Fibroblast of villous mesenchyme (primary cell): ENCODE measurements around the gene POLE. TPM values are rescaled to one million over a fixed set of nuclear protein-coding genes. Genes with fewer than 3 reads are reported as not detected.
"Not testable (repeated sequence)": the region's sequence is repeated elsewhere in the genome, so short reads cannot be mapped to it uniquely, and the experiment has no call there.

Source experiments
- DNase-seq: peaks from one replicate; pipeline ENCODE4 v3.0.0-alpha.2; 2010; ENCODE audit warnings: low read depth
- H3K4me3 ChIP-seq: 2 replicates; pipeline ENCODE4 v1.5.1; 2011; ENCODE audit warnings: low read depth, mild to moderate bottlenecking, low read length
- total RNA-seq: library from RNA; depleted of rRNA; stranded (reverse); fragments of >200 nt; gene quantifications from 2 replicates; pipeline ENCODE4 v1.2.3, GENCODE V29; 2012
- TF ChIP-seq, protein P1 (sequence below): IDR thresholded peaks from 2 replicates; pipeline ENCODE4 v1.5.1; 2012; ENCODE audit warnings: low read depth, mild to moderate bottlenecking, low read length; ENCODE audit not compliant: insufficient read depth

The POLE gene
- total RNA-seq, 1 donor: 26.3 TPM

GRCh38 chr12:132700212-132700822, 13.2 kb upstream of the POLE start:
- DNase-seq: peak; percentile 81
- no peak overlapping the region for H3K4me3 ChIP-seq
- TF ChIP-seq, protein P1, sequence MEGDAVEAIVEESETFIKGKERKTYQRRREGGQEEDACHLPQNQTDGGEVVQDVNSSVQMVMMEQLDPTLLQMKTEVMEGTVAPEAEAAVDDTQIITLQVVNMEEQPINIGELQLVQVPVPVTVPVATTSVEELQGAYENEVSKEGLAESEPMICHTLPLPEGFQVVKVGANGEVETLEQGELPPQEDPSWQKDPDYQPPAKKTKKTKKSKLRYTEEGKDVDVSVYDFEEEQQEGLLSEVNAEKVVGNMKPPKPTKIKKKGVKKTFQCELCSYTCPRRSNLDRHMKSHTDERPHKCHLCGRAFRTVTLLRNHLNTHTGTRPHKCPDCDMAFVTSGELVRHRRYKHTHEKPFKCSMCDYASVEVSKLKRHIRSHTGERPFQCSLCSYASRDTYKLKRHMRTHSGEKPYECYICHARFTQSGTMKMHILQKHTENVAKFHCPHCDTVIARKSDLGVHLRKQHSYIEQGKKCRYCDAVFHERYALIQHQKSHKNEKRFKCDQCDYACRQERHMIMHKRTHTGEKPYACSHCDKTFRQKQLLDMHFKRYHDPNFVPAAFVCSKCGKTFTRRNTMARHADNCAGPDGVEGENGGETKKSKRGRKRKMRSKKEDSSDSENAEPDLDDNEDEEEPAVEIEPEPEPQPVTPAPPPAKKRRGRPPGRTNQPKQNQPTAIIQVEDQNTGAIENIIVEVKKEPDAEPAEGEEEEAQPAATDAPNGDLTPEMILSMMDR: no peak

DNA sequence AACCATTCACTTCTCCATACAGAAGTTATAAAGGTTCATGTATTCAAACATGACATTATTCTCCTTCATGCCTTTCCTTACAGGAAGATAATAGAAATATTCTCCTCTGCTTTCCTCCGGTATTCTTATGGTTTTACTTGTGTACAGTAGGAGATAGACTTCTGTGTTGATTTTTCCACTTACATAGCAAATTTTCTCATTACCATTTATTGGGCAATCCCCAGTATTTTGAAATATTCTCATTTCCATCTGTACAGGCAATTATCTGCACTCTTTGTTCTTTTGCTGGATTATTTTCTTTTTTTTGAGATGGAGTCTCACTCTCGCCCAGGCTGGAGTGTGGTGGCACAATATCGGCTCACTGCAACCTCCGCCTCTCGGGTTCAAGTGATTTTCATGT, 11.2 kb upstream of the POLE start:
- TF ChIP-seq, protein P1: no peak
- DNase-seq: no peak
- no peak overlapping the region for H3K4me3 ChIP-seq

DNA sequence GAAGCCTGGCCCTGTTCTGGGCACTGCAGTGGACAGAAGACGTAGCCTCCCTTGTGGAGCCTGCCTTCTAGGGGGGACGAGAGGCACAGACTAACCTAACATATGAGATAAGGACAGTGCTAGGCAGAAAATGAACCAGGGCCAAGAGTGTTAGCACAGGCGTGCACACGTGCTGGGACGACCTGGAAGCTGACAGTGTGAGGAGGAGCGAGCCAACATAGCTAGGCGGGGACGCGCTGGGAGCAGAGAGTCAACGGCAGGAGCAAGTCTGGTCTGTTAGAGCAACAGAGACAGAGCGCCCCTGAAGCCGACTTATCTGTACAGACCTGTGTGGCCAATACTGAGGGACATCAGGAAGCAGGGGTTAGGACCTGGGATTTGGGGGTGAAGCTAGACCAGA, 8.3 kb upstream of the POLE start:
- DNase-seq: no peak
- TF ChIP-seq, protein P1: no peak
- H3K4me3 ChIP-seq: no peak overlapping the region

DNA sequence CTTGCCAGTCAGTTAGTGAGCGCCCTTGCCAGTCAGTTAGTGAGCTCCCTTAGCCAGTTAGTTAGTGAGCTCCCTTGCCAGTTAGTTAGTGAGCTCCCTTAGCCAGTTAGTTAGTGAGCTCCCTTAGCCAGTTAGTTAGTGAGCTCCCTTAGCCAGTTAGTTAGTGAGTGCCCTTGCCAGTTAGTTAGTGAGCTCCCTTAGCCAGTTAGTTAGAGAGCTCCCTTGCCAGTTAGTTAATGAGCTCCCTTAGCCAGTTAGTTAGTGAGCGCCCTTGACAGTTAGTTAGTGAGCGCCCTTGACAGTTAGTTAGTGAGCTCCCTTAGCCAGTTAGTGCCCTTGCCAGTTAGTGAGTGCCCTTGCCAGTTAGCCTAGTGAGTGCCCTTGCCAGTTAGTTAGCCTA, 7.7 kb upstream of the POLE start:
- DNase-seq, H3K4me3 ChIP-seq: not testable (repeated sequence)

DNA sequence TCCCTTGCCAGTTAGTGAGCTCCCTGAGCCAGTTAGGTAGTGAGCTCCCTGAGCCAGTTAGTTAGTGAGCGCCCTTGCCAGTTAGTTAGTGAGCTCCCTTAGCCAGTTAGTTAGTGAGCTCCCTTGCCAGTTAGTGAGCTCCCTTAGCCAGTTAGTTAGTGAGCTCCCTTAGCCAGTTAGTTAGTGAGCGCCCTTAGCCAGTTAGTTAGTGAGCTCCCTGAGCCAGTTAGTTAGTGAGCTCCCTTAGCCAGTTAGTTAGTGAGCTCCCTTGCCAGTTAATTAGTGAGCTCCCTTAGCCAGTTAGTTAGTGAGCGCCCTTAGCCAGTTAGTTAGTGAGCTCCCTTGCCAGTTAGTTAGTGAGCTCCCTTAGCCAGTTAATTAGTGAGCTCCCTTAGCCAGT, 4.9 kb upstream of the POLE start:
- H3K4me3 ChIP-seq, DNase-seq: not testable (repeated sequence)

DNA sequence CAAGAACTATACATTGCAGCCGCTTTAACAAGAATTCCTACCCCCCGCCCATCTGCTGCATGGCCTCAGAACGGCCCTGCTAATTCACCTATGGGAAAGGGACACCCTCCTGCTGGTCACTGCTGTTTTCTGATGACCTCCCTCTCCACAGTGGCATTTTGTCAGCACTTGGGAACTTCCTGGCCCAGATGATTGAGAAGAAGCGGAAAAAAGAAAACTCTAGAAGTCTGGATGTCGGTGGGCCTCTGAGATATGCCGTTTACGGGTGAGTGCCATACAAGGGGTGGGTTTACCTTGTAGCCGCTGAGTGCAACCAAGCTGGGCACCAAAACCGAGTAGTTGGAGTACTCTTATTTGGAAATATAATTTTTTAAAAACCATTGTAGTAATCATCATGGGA, 3.0 kb upstream of the POLE start:
- H3K4me3 ChIP-seq: no peak overlapping the region
- TF ChIP-seq, protein P1: no peak
- no peak for DNase-seq

DNA sequence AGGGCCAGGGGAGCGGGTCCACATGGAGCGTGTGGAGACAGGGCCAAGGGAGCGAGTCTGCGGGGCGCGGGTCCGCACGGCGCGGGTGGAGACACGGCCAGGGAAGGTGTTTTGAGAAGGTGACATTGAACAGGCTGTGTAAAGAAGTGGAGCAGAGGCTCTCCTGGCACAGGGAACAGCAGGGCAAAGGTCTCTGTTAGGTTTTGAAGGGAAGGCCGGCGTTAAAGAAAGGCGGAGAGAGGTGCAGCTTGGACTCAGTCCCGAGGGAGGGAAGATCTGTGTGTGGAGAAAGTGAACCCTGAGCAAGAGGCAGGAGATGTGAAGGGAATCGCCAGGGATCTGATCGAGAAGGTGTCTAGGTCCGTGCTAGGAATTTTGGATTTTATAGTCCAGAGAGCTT, 2.1 kb upstream of the POLE start:
- no peak for DNase-seq
- H3K4me3 ChIP-seq: peak overlapping the region; percentile 6
- TF ChIP-seq, protein P1: no peak

DNA sequence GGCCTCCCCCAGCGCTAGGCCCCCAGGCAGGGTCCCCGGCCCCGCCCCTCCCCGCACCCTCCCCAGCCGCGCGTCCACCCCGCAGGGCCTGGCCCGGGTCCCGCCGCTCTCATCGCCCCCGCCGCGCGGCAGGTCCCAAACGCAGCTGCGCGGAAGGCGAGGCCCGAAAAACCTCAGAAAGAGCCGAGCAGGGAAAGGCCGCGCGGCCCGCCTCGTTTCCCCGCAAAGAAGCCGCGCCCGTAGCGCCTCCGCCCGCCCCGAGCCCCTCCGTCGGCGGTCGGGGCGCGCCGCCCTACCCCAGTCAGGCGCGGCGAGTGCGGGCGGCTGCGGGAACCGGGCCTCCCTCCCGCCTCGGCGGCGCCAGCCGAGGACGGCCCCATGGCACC, 324 bp downstream of the POLE start:
- H3K4me3 ChIP-seq: peak overlapping the region; percentile 60
- DNase-seq: no peak
- TF ChIP-seq, protein P1: no peak
